NCI-H2196 treated with DMSO at 0.1 percent for 48 hours (cell line): ENCODE data around the gene SF1.

Experiments used
- DNase-seq: peaks from one replicate; lab custom pipeline; 2025; ENCODE audit not compliant: unreplicated experiment; lab: John Stamatoyannopoulos, UW

The SF1 gene

GRCh38 chr11:64762277-64762673 lies 16.1 kb downstream of the SF1 start:
- no peak for DNase-seq

GRCh38 chr11:64760759-64761420 lies 17.5 kb downstream of the SF1 start:
- no peak for DNase-seq

- DNase-seq = no peak
Measured at GRCh38 chr11:64759722-64760719, 18.3 kb downstream of the SF1 start, which contains the start of gene PYGM. PYGM (minus strand) TSS chr11:64759974; CDS start chr11:64759898, 76 bp downstream.

- no peak for DNase-seq
Measured at GRCh38 chr11:64759131-64759721, 19.1 kb downstream of the SF1 start.

GRCh38 chr11:64758330-64759079 lies 19.8 kb downstream of the SF1 start:
- DNase-seq = no peak

- no peak for DNase-seq
Measured at GRCh38 chr11:64757549-64758329, 20.6 kb downstream of the SF1 start.

- DNase-seq = no peak
Measured at GRCh38 chr11:64755681-64756361, 22.5 kb downstream of the SF1 start.

GRCh38 chr11:64754919-64755662 lies 23.3 kb downstream of the SF1 start:
- no peak for DNase-seq

GRCh38 chr11:64754124-64754918 lies 24.0 kb downstream of the SF1 start:
- DNase-seq = no peak

- no peak for DNase-seq
Measured at GRCh38 chr11:64753380-64754123, 24.8 kb downstream of the SF1 start.

GRCh38 chr11:64753019-64753379 lies 25.3 kb downstream of the SF1 start:
- no peak for DNase-seq

- DNase-seq = peak; percentile 63
Measured at GRCh38 chr11:64752175-64752970, 26.0 kb downstream of the SF1 start.

GRCh38 chr11:64751580-64751979 lies 26.8 kb downstream of the SF1 start:
- DNase-seq = no peak

- DNase-seq = no peak
Measured at GRCh38 chr11:64751136-64751535, 27.2 kb downstream of the SF1 start.

GRCh38 chr11:64750361-64751054 lies 27.8 kb downstream of the SF1 start:
- DNase-seq = no peak
